NCI-H187 (cell line): ENCODE data around the gene TRIM46.
"Not testable (repeated sequence)": the region's sequence is repeated elsewhere in the genome, so short reads cannot be mapped to it uniquely, and the experiment has no call there.

ENCODE experiments used
- DNase-seq, 2 experiments: peaks; one replicate each; lab custom pipeline; 2025; lab: John Stamatoyannopoulos, UW

Gene TRIM46

DNA sequence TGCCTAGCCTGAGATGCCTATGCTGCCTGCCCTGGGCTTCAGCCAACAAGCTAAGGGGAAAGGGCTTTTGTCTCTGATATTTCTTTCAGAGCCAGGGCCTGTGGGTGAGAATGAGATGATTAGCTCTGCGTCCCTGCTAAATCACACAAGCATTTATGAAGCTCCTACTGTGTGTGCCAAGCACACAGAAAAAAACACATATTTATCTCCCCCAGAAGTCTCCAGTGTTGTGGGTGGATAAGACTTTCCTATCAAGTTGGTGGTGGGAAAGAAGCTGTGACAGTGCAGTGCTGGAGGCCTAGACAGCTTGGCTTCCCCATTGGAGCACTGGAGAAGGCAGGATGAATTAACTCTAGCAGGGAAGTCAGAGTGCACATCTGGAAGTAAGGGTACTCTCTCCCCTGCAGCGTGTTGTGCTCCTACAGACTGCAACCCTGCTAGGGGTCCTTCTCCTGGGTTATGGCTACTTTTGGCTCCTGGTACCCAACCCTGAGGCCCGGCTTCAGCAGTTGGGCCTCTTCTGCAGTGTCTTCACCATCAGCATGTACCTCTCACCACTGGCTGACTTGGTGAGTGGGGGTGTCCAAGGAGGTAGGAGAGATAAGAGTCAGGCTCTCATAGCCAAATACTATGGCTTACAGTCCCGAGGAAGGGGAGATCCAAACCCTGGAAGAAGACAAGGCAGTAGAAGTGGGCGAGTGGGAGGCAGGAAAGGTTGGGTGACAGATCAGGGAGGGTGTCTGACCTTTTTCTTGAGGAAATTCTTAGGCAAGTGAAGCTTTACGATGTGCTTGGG lies 36.3 kb upstream of the TRIM46 start:
- DNase-seq, result no peak

DNA sequence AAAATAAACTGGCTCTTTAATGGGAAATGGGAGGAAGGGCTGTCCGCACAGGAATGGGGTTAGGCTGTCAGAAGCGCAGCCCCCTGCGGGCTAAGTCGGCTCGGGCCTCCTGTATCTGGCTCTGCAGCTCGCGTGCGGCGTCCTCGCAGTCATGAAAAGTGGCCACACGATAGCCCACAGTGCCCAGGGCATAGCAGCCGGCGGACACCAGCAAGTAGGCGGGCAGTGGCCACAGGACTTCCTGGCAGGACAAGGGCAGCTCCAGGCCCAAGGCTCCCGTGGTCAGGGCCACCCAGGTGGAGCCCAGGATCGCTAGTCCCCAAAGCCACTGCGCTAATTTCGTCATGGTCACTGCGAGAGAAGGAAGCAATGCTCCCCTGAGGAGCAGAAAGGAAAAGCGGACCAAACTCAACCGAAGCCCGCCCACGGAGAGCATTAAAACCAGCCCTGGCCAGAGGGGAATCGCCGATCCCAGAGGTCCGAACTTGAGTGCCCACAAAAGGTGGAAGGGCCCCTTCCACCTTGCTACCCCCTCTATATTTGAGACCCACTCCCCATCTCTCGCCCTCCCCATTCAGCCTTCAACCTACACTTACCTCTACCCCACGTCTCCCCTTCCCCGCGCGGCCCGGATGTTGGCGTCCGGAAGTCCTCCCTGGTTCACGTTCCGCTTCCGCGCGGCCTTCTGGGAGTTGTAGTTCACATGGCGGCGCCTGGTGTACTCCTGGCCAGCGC lies 33.6 kb upstream of the TRIM46 start, which contains the start of gene DPM3:
DPM3 (minus strand) TSS at position 637 of the 735 bp plus-strand sequence; CDS start at position 346, 291 bp downstream.
- peak; percentile 88 for DNase-seq

DNA sequence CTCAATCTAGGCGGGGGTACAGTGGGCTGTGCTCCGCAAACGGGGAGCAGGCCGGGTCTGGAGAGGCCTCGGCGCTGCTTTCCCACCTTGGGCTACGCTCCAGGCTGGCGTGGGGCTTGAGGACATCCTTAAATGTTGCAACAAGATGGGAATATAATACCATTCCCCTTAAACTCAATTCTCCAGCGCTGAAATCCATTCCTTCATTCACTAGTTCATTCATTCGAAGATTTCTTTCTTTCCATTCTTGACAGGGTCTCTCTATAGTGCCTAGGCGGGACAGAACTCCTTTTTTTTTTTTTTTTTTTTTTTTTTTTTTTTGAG lies 33.1 kb upstream of the TRIM46 start:
- DNase-seq, result no peak

DNA sequence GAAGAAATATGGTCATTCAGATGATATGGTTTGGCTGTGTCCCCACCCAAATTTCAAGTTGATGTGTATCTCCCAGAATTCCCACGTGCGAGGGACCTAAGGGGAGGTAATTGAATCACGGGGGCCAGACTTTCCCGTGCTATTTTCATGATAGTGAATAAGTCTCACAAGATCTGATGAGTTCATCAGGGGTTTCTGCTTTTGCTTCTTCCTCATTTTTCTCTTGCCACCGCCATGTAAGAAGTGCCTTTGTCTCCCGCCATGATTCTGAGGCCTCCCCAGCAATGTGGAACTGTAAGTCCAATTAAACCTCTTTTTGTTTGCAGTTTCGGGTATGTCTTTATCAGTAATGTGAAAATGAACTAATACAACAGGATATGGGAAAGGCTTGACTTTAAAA lies 31.9 kb upstream of the TRIM46 start:
- no peak for DNase-seq

DNA sequence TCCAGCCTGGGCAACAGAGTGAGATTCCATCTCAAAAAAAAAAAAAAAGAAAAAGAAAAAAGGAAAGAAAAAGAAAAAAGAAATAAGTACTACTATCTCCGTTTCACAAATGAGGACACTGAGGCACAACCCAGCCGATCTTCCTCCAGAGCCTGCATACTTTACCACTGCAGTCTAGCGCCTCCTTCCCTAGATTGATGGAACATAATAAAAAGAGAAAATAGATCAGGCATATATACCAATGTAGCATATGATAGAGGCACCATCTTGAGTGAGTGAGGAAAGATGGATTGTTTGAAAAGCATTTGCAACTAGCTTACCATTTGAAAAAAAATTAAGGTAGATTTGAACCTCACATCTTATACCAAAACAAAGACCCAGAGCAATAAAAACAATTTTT lies 28.2 kb upstream of the TRIM46 start:
- no peak for DNase-seq

DNA sequence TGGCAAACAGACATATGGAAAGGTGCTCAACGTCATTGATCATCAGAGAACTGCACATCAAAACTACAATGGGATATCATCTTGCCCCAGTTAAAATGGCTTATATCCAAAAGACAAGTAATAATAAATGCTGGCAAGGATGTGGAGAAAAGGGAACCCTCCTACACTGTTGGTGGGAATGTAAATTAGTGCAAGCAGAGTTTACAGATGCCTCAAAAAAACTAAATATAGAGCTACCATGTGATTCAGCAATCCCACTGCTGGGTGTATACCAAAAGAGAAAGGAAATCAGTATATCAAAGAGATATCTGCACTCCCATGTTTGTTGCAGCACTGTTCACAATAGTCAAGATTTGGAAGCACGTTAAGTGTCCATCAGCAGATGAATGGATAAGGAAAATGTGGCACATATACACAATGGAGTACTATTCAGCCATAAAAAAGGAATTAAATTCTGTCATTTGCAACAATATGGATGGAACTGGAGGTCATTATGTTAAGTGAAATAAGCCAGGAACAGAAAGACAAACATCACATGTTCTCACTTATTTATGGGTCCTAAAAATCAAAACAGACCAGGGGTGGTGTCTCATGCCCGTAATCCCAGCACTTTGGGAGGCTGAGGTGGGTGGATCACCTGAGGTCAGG lies 17.5 kb upstream of the TRIM46 start:
- not testable (repeated sequence) for DNase-seq

DNA sequence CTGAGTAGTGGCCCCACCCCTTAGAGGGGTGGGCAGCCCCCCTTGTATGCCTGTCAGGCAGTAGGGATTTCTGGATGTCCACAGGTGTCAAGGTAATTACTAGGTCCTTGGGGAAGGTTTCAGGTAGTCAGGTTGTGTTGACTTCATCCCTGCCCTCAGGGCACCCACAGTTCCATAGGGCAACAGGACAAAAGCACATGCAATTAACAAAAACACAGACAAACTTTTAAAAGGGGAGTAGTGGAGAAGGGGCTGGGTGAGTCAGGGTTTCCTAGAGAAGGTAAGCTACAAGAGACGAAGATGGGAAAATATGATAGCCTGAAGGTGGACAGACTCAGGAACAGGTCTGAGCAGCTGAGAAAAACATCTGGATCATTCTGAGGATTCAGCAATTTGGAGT lies 14.7 kb upstream of the TRIM46 start:
- DNase-seq, result no peak

DNA sequence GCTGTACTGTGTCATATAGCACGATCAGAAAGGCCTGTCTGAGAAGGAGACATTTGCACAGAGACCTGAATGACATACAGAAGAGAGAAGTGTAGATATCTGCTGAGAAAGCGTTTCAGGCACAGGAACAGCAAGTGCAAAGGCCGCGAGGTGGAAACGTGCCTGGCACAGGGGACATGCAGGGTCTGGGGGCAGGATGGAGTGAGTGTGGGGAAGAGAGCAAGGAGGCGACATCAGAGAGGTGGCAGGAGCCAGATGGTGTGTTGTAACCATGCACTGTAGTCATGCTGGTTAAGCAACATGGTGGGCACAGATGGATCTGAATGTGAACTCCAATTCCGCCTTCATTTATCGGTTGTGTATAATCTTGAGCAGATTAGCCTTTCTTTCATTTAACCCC lies 13.5 kb upstream of the TRIM46 start:
- DNase-seq, result no peak

DNA sequence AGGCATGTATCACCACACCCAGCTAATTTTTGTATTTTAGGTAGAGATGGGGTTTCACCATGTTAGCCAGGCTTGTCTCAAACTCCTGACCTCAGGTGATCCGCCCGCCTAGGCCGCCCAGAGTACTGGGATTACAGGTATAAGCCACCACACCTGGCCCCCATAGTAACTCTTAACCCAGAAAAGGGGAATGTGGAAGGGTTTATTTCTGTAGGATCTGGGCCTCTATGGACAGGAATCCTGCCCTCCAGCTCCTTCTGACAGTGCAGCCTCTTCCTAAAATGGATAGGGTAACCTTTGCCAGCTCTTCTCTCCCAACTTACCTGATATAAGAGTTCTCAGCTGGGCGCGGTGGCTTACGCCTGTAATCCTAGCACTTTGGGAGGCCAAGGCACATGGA lies 11.0 kb upstream of the TRIM46 start:
- DNase-seq, result not testable (repeated sequence)

DNA sequence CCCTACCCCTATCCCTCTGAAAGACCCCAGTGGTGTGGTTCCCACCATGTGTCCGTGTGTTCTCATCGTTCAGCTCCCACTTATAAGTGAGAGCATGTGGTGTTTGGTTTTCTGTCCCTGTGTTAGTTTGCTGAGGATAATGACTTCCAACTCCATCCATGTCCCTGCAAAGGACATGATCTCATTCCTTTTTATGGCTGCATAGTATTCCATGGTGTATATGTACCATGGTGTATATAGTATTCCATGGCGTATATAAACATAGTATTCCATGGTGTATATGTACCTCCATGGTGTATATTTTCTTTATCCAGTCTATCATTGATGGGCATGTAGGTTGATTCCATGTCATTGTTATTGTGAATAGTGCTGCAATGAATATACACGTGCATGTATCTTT lies 9.9 kb upstream of the TRIM46 start:
- DNase-seq, result not testable (repeated sequence)

DNA sequence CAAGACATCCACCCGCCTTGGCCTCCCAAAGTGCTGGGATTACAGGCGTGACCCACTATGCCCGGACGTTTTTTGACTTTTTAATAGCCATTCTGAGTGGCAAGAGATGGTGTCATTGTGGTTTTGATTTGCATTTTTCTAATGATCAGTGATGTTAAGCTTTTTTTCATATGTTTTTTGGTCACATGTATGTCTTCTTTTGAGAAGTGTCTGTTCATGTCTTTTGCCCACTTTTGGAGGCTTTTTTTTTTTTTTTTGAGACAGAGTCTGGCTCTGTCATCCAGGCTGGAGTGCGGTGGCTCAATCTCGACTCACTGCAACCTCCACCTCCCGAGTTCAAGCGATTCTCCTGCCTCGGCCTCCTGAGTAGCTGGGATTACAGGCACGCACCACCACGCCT lies 9.0 kb upstream of the TRIM46 start:
- not testable (repeated sequence) for DNase-seq

DNA sequence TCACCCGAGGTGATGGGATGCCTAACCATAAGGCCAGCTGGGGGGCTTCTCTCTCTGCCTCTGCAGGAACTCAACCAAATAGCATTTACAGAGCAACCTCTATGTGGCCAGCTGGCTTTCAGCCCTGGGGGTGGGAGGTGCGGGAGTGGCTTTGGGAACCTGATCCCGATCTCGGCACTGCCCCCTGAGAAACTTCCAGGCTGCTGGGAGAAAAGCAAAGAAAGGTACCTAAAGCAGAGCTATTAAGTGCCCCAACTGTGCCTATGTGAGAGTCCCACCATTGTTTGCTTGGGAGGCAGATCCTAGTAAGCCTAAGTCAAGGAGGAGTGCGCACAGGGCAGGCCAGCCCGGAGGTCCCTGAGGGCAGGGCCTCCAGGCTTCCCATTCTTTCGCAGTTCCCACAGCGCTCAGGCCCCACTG lies 7.6 kb upstream of the TRIM46 start:
- no peak for DNase-seq

DNA sequence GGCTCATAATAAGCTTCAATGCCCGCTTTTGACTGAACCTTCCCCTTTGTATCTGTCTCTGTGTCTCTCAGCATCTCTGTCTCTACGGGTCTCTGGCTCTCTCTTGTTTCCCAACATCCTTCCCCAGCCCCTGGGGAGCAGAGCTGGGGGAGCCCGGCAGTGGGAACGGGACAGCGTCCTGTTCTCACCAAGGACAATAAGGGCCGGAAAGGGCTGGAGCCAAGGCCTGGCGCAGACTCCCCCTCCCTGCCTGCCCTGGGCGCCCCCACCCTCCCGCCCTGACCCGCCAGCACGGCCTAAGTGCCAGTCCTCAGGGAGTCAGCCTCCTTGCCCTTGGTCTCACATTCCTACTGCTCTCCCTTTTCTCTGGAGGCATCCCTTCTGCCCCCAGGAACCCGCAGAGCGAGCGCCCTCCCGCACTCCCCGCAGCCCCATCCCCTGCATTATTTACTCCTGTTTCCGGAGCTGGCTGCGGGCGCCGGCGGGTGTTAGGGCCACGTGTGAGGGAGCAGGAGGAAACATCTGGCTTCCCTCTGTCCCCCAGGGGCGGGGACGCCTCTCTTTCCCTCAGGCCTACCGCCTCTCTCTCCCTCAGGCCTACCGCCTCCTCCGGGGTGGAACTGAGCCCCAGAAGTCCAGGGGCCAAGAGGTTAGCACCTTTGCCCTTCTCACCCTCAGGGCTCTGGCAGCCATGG lies 7.0 kb upstream of the TRIM46 start:
- no peak for DNase-seq

DNA sequence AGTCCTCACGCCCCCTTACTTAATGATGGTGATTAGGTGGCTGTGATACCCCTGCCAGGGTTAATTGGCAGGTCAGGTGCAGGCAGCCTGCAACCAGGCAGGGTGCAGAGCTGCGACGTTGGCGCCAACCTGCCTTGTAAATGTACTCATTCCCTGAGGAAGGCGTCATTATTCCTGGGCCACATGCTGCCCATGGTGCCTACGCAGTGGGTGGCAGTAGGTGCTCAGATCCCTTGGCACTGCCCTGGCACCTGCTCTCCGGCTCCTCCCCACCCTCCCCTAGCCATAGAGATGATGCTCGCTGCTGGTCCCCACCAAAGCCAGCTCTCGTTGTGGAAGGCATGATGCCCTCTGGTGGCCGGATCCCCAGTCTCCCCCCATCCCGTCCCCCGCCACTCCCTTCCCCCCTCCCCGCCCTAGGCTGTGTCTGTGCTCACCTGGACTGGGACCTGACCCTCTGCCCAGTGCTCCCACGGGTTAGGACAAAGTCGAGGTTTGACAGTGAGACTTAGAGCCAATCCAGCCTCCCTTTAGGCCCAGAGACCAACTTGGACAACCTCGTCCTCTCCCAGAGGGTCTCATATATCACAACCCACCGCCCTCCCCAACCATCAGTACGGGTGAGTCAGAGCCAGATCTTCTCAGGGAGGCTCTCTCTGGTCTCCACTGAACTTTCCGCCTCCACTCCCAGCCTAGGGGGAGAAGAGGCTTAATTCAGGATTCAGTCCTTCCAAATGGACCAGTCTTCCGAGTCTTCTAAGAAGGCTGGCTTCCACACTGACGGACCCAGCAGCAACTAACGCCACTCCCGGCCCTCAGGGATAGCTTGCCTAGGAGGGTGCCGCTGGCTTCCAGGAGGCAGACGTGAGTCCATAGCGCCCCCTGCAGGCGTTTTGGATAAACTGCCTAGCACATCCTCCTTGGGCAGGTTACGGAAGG lies 6.2 kb upstream of the TRIM46 start:
- DNase-seq, result peak; percentile 69 to 73

DNA sequence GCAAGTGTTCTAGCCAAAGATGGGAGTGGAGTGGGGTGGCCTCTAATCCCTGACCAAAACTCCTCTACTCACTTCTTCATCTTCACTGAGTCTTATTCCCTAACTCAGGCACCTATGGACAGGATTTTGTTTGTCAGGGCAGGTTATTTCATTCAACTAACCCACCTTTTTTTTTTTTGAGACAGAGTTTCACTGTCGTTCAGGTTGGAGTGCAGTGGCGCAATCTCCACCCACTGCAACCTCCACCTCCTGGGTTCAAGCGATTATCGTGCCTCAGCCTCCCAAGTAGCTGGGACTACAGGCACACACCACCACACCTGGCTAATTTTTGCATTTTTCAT lies 5.6 kb upstream of the TRIM46 start:
- not testable (repeated sequence) for DNase-seq

DNA sequence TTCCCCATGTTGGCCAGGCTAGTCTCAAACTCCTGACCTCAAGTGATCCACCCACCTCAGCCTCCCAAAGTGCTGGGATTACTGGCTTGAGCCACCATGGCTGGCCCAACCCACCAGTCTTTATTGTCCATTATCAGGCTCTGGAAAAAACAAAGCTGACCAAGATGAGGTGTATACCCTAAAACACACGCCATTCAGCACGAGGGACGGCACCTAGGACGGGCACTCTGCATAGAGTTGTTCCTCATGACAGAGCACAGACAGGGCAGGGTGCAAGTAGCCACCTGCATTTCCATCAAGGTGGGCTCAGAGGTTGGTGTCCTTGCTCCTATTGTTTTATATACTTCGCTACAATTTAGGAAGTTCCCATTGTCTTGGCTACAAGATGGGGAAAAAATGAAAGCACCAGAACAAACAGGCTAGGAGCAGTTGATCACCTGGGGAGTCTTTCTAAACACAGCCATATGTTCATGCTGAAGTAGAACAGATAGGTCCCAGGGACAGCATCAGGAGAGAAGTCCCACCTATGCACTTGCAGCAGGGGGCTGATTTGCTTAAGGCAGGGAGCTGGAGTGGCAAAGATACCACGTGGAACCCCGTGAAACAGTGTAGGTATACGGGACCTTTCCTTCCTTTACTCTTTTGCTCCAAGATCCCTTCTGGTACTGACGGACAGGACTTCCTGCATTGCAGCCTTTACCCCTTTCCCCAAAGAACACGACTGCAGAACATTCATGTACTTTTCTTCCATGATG lies 5.0 kb upstream of the TRIM46 start:
- no peak for DNase-seq

DNA sequence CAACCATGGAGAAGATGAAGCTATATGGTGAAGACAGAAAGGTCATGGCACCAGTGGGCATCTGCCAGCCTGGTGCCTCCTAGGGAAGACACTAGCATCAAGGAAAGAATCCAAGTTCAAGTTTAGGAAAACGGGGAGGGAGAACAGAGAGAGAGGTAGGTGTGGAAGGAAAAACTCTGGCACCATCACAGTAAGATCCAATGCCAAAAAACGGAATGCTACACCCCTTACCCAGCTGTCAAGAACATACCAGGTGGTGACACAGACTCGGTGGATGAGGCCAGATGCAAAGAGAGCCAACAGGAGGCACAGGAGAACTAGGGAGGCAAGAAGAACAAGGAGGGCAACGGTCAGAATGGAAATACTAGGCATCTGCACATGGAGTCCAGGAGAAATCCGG lies 4.1 kb upstream of the TRIM46 start:
- DNase-seq, result no peak

DNA sequence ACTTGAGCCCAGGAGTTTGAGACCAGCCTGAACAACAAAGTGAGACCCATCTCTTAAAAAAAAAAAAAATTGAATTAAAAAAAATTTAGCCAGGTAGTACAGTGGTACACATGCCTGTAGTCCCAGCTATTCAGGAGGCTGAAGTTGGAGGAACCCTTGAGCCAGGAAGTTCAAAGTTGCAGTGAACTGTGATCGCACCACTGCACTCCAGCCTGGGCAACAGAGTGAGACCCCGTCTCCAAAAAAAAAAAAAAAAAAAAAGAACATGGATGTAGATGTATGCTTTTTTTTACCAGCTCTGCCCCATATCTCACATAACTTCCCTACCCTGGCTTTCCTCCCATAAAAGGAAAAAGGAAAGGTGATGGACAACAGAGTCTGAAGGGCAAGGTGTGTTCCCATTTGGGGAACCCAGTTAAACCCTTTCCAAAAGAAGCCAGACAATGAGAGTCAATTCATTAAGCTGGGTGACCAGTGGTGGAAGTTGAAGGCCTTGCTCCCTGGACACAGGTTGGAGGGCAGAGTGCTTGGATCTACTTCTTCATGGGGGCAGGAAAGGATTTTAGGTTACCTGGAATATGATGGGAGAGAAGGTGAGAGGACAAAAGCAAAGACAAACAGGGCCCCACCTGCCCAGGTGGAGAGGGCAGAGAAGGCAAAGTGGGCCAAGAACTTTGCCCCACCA lies 3.4 kb upstream of the TRIM46 start:
- no peak for DNase-seq

DNA sequence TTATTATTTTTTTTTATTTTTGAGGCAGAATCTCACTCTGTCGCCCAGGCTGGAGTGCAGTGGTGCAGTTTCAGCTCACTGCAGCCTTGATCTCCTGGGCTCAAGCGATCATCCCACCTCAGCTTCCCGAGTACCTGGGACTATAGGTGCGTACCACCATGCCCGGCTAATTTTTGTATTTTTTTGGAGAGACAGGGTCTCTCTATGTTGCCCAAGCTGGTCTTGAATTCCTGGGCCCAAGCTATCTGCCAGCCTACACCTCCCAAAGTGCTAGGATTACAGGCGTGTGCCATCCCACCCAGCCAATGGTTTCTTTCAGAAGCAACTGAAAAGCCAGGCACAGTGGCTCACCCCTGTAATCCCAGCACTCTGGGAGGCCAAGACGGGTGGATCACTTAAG lies 2.8 kb upstream of the TRIM46 start:
- DNase-seq, result no peak
